SU-DHL-6 (cell line): ENCODE results near the gene THBS2.

Experiments
- CTCF ChIP-seq: fragments of 200-600 bp; sonication (generic); IDR thresholded peaks from one replicate; pipeline ENCODE4 v1.5.1; 2017; ENCODE audit warnings: antibody characterized with exemption, mild to moderate bottlenecking, low read length, moderate library complexity; ENCODE audit not compliant: insufficient read depth, poor library complexity, severe bottlenecking
- EZH2phosphoT487 ChIP-seq: fragments of 200-600 bp; sonication (generic), shearing (Covaris generic); conservative IDR thresholded peaks from 2 replicates; pipeline ENCODE4 v1.6.1; 2018; ENCODE audit warnings: mild to moderate bottlenecking, antibody characterized with exemption, low read length, moderate library complexity, mixed read lengths

GRCh38 chr6:169225887-169226286 lies 27.8 kb downstream of the THBS2 start:
- no peak for TF ChIP-seq CTCF
- no peak for TF ChIP-seq EZH2phosphoT487
